H1 (cell line): ENCODE results near the gene BEST1. TPM values are rescaled to one million over a fixed set of nuclear protein-coding genes. Genes with fewer than 3 reads are reported as not detected.
A peak's percentile ranks its signal among the peaks of the same experiment; 100 is the strongest.

Experiments used
- CTCF ChIA-PET: fragments of 300-600 bp; sonication (Branson Sonifier 250); formaldehyde crosslinking; loops from one replicate; lab custom pipeline; 2021; ENCODE audit not compliant: partially characterized antibody; lab: Charles Lee
- POLR2A ChIA-PET: fragments of 300-600 bp; sonication (Branson Sonifier 250); formaldehyde crosslinking; loops from one replicate; lab custom pipeline; 2021; ENCODE audit warnings: inconsistent platforms; ENCODE audit not compliant: partially characterized antibody; lab: Charles Lee
- DNase-seq, 2 experiments: peaks; one replicate each; pipeline versions ENCODE4 v3.0.0 to v3.0.0-alpha.2; 2010 to 2022; ENCODE audit warnings: low spot score in 2 of 2, low read depth in 1 of 2, mixed read lengths in 1 of 2
- FAIRE-seq: peaks from 2 replicates; lab custom pipeline; 2011; peaks lifted over from hg19 to GRCh38; lab: Jason Lieb, UNC
- H2AFZ ChIP-seq: 2 replicates; pipeline ENCODE4 v1.8.1; 2012; ENCODE audit warnings: low read length, inconsistent platforms
- H2AK5ac ChIP-seq: 2 replicates; pipeline ENCODE4 v1.6.1; 2013; ENCODE audit warnings: low read depth, low read length
- H2BK120ac ChIP-seq: replicated peaks from 2 replicates; pipeline ENCODE3; 2013; ENCODE audit warnings: low read depth, low read length, inconsistent platforms
- H2BK12ac ChIP-seq: 2 replicates; pipeline ENCODE4 v1.6.1; 2013; ENCODE audit warnings: low read depth, low read length
- H2BK15ac ChIP-seq: 2 replicates; pipeline ENCODE4 v1.6.1; 2013; ENCODE audit warnings: low read length
- H2BK20ac ChIP-seq: 2 replicates; pipeline ENCODE4 v1.6.1; 2013; ENCODE audit warnings: low read length
- H2BK5ac ChIP-seq: 2 replicates; pipeline ENCODE4 v1.6.1; 2013; ENCODE audit warnings: low read depth, low read length
- H3K14ac ChIP-seq: 2 replicates; pipeline ENCODE4 v1.6.1; 2013; ENCODE audit warnings: inconsistent platforms; ENCODE audit not compliant: insufficient read length
- H3K18ac ChIP-seq: 2 replicates; pipeline ENCODE4 v1.6.1; 2013; ENCODE audit warnings: low read length; ENCODE audit errors: extremely low read depth
- H3K23ac ChIP-seq: 2 replicates; pipeline ENCODE4 v1.6.1; 2013; ENCODE audit warnings: inconsistent platforms; ENCODE audit not compliant: insufficient read length
- H3K23me2 ChIP-seq: 2 replicates; pipeline ENCODE4 v1.6.1; 2013; ENCODE audit warnings: low read depth, low read length
- H3K27ac ChIP-seq: 2 replicates; pipeline ENCODE4 v1.6.1; 2011; ENCODE audit warnings: low read depth, low read length, inconsistent platforms
- H3K27me3 ChIP-seq, 4 experiments: replicated peaks in 1 of 4; 1 replicate in 1 of 4; 2 replicates in 3 of 4; pipeline versions ENCODE4 v1.6.1 to v1.8.1; 2011 to 2013; ENCODE audit warnings: low read length in 3 of 4, mild to moderate bottlenecking in 3 of 4, inconsistent platforms in 2 of 4, mixed read lengths in 2 of 4, moderate library complexity in 1 of 4; ENCODE audit not compliant: control insufficient read depth in 3 of 4, insufficient read depth in 3 of 4; ENCODE audit errors: extremely low read depth in 1 of 4
- H3K36me3 ChIP-seq, 4 experiments: 2 replicates each; pipeline versions ENCODE4 v1.6.1 to v1.8.1; 2011 to 2013; ENCODE audit warnings: mild to moderate bottlenecking in 4 of 4, low read length in 3 of 4, moderate library complexity in 2 of 4, control low read depth in 1 of 4, inconsistent platforms in 1 of 4; ENCODE audit not compliant: insufficient read depth in 4 of 4, control insufficient read depth in 2 of 4
- H3K4ac ChIP-seq: replicated peaks from 2 replicates; pipeline ENCODE3; 2013; ENCODE audit warnings: low read length, low read depth, mixed read lengths, inconsistent platforms; ENCODE audit not compliant: insufficient read length
- H3K4me1 ChIP-seq, 4 experiments: replicated peaks in 1 of 4; 1 replicate in 1 of 4; 2 replicates in 3 of 4; pipeline versions ENCODE4 v1.6.1 to v1.8.1; 2011 to 2013; ENCODE audit warnings: low read length in 3 of 4, inconsistent platforms in 2 of 4, mixed read lengths in 1 of 4; ENCODE audit not compliant: insufficient read depth in 4 of 4, control insufficient read depth in 3 of 4
- H3K4me2 ChIP-seq, 2 experiments: 2 replicates each; pipeline versions ENCODE4 v1.6.1 to v1.8.1; 2011 to 2013; ENCODE audit warnings: low read depth in 2 of 2, low read length in 2 of 2, control low read depth in 1 of 2, inconsistent platforms in 1 of 2, mild to moderate bottlenecking in 1 of 2; ENCODE audit not compliant: insufficient read depth in 1 of 2
- H3K4me3 ChIP-seq, 4 experiments: fragments of 200-600, 300-600 bp in 1 of 4; sonication (generic), shearing (Covaris generic), sonication (Bioruptor Twin) in 1 of 4; 2 replicates each; pipeline versions ENCODE4 v1.5.1 to v1.8.1; 2011 to 2016; ENCODE audit warnings: low read length in 4 of 4, low read depth in 3 of 4, control low read depth in 2 of 4, inconsistent platforms in 2 of 4, mild to moderate bottlenecking in 2 of 4, mixed read lengths in 1 of 4, moderate library complexity in 1 of 4; ENCODE audit not compliant: insufficient read depth in 2 of 4; ENCODE audit errors: extremely low read depth in 1 of 4
- H3K56ac ChIP-seq: replicated peaks from 2 replicates; pipeline ENCODE3; 2013; ENCODE audit warnings: low read depth, mild to moderate bottlenecking, mixed read lengths, low read length, inconsistent platforms; ENCODE audit not compliant: insufficient read length
- H3K79me1 ChIP-seq: 2 replicates; pipeline ENCODE4 v1.6.1; 2013; ENCODE audit warnings: low read depth, low read length, control low read depth
- H3K79me2 ChIP-seq, 2 experiments: 2 replicates each; pipeline versions ENCODE4 v1.6.1 to v1.8.1; 2012 to 2013; ENCODE audit warnings: low read length in 2 of 2, mild to moderate bottlenecking in 2 of 2, inconsistent platforms in 1 of 2; ENCODE audit not compliant: insufficient read depth in 2 of 2, control insufficient read depth in 1 of 2
- H3K9ac ChIP-seq, 4 experiments: replicated peaks in 1 of 4; 1 replicate in 1 of 4; 2 replicates in 3 of 4; pipeline versions ENCODE4 v1.6.1 to v1.8.1; 2011 to 2013; ENCODE audit warnings: low read depth in 3 of 4, low read length in 3 of 4, control low read depth in 2 of 4, mild to moderate bottlenecking in 2 of 4, moderate library complexity in 2 of 4, inconsistent platforms in 1 of 4; ENCODE audit errors: extremely low read depth in 1 of 4
- H3K9me3 ChIP-seq, 2 experiments: 2 replicates each; pipeline versions ENCODE4 v1.6.1 to v1.8.1; 2012 to 2013; ENCODE audit warnings: mild to moderate bottlenecking in 2 of 2, moderate library complexity in 2 of 2, control low read depth in 1 of 2, inconsistent platforms in 1 of 2, low read depth in 1 of 2, low read length in 1 of 2, mixed read lengths in 1 of 2; ENCODE audit not compliant: insufficient read depth in 2 of 2
- H4K20me1 ChIP-seq, 2 experiments: replicated peaks in 1 of 2; 2 replicates each; pipeline versions ENCODE3 to v1.8.1; 2011 to 2013; ENCODE audit warnings: inconsistent platforms in 2 of 2, low read length in 2 of 2, mild to moderate bottlenecking in 1 of 2; ENCODE audit not compliant: insufficient read depth in 2 of 2, control insufficient read depth in 1 of 2
- H4K5ac ChIP-seq: 2 replicates; pipeline ENCODE4 v1.6.1; 2013; ENCODE audit warnings: low read length, low read depth, mixed read lengths, inconsistent platforms; ENCODE audit not compliant: insufficient read length
- H4K8ac ChIP-seq: 2 replicates; pipeline ENCODE4 v1.8.0; 2013; ENCODE audit warnings: mild to moderate bottlenecking, moderate library complexity, low read length, inconsistent platforms; ENCODE audit not compliant: insufficient read depth; ENCODE audit errors: extremely low read depth
- H4K91ac ChIP-seq: replicated peaks from 2 replicates; pipeline ENCODE3; 2013; ENCODE audit warnings: low read length, mixed read lengths, inconsistent platforms; ENCODE audit not compliant: insufficient read length
- ASH2L ChIP-seq: fragments of 200-600, 300-600 bp; sonication (generic); IDR thresholded peaks from one replicate; pipeline ENCODE4 v1.7.1; 2017; ENCODE audit warnings: low read length
- CHD1 ChIP-seq: IDR thresholded peaks from 2 replicates; pipeline ENCODE4 v1.6.1; 2012; ENCODE audit warnings: low read depth, low read length, improper control_type of control experiment
- CTCF ChIP-seq, 3 experiments: IDR thresholded peaks; 1 replicate in 2 of 3; 2 replicates in 1 of 3; pipeline versions ENCODE4 v1.5.1 to v1.6.1; 2011; ENCODE audit warnings: low read length in 3 of 3, mild to moderate bottlenecking in 3 of 3, inconsistent platforms in 2 of 3, low read depth in 1 of 3, moderate library complexity in 1 of 3; ENCODE audit not compliant: insufficient read depth in 1 of 3; ENCODE audit errors: control extremely low read depth in 1 of 3
- KDM4A ChIP-seq: IDR thresholded peaks from one replicate; pipeline ENCODE4 v1.7.1; 2012; ENCODE audit warnings: low read depth, mild to moderate bottlenecking, moderate library complexity, low read length, inconsistent platforms; ENCODE audit not compliant: severe bottlenecking
- POLR2AphosphoS5 ChIP-seq: IDR thresholded peaks from 2 replicates; pipeline ENCODE4 v1.6.1; 2011; ENCODE audit warnings: low read depth, low read length
- RAD21 ChIP-seq, 2 experiments: IDR thresholded peaks in 1 of 2; conservative IDR thresholded peaks in 1 of 2; 2 replicates each; pipeline ENCODE4 v1.6.1; 2011; ENCODE audit warnings: low read depth in 2 of 2, low read length in 2 of 2, improper control_type of control experiment in 1 of 2, inconsistent platforms in 1 of 2, mild to moderate bottlenecking in 1 of 2, moderate library complexity in 1 of 2
- SP4 ChIP-seq: IDR thresholded peaks from 2 replicates; pipeline ENCODE4 v1.6.1; 2012; ENCODE audit warnings: low read length, inconsistent platforms
- SUZ12 ChIP-seq: fragments of 200-600 bp; sonication (generic); IDR thresholded peaks from 2 replicates; pipeline ENCODE4 v1.6.1; 2012; ENCODE audit warnings: mild to moderate bottlenecking, inconsistent platforms, low read length, moderate library complexity, mixed read lengths
- WGBS, 2 experiments: shearing (Covaris generic) in 1 of 2; methylation state at CpG; one replicate each; pipeline versions ENCODE4 v1.1.6 to v1.1.7; 2013 to 2015; ENCODE audit warnings: low lambda C conversion rate in 2 of 2, mixed read lengths in 2 of 2, inconsistent platforms in 1 of 2, low coverage in 1 of 2, missing lambda C conversion rate in 1 of 2; ENCODE audit not compliant: insufficient replicate concordance in 2 of 2, insufficient coverage in 1 of 2, insufficient read length in 1 of 2; ENCODE audit errors: extremely low coverage in 1 of 2, missing lambda C conversion rate in 1 of 2; 5-methylcytosine and 5-hydroxymethylcytosine counted together
- polyA plus RNA-seq, 7 experiments: library from polyadenylated mRNA; depleted of rRNA in 3 of 7; stranded (reverse) in 5 of 7; unstranded in 2 of 7; fragments of >200 nt in 5 of 7; fragments of 200-250 nt in 2 of 7; gene quantifications; 1 replicate in 5 of 7; 2 replicates in 1 of 7; 4 replicates in 1 of 7; pipeline versions ENCODE4 v1.2.1 to v1.2.3, GENCODE V29; 2011 to 2013; ENCODE audit warnings: missing spikeins in 2 of 7, mixed read lengths in 2 of 7
- total RNA-seq: library from RNA; stranded (reverse); fragmentation: NEBNext Ultra II Directional; extraction: Animal tissue kit (Norgen Biotek cat#: 25700); gene quantifications from 2 replicates; pipeline ENCODE4 v1.2.1, GENCODE V29; 2021
- TF ChIP-seq, protein P1 (sequence below): IDR thresholded peaks from 2 replicates; pipeline ENCODE4 v1.6.1; 2012; ENCODE audit warnings: low read length, inconsistent platforms

BEST1 gene
- total and polyA plus RNA-seq, 2 of the 8 experiments (the other 6 are each of a cell fraction or from before 2014, with no cell fraction given): 0.22 to 0.62 TPM

DNA sequence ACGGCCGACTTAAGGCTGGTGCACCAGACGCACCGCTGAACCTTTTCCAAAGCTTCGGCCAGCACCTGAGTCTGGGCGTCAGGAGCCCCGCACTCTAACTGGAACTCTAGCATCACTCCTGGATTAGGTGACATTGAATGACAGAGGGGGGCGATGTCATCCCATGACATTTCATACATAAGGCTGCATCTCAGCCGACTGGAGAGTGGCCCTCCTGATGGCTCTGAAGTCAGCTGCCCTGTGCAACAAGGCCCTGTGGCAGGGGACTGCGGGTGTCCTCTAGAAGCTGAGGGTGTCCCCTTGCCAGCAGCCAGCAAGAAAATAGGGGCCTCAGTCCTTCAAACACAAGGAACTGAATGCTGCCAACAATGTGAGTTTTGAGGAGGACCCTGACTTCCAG is 48.8 kb upstream of the BEST1 start:
- Histone ChIP-seq H3K18ac (no peak overlapping the region), H4K5ac (no peak overlapping the region), H3K36me3 (no peaks in the 10 kb centered on the region), H3K27ac (no peak overlapping the region), H3K9ac (no peak overlapping the region), H4K8ac (no peak overlapping the region), H3K4me1 (peaks cover 0 to 29% (median 11%) of the 10 kb centered on the region in 4 experiments; a peak in 6 of 7 replicates), H3K56ac (no peak overlapping the region), H2BK5ac (no peak overlapping the region), H2BK120ac (no peak overlapping the region), H3K14ac (no peak overlapping the region), H3K23ac (no peak overlapping the region), H3K79me2 (no peaks in the 10 kb centered on the region), H4K20me1 (no peaks in the 10 kb centered on the region), H4K91ac (no peak overlapping the region), H3K9me3 (no peaks in the 10 kb centered on the region), H2BK15ac (no peak overlapping the region), H3K27me3 (no peaks in the 10 kb centered on the region), H3K4me2 (no peak overlapping the region), H3K4ac (no peak overlapping the region), H3K79me1 (no peaks in the 10 kb centered on the region), H2AK5ac (no peak overlapping the region), H2AFZ (no peak overlapping the region), H3K23me2 (no peaks in the 10 kb centered on the region), H2BK12ac (no peak overlapping the region), H3K4me3 (no peak overlapping the region), H2BK20ac (no peak overlapping the region)
- ChIA-PET CTCF (interaction anchor here (0.8 to 23.2 kb wide), 14 partner anchors 9 to 230 kb away, joined by 3 to 658 read pairs (median 50); partner anchors contain the start of genes BEST1 and RAB3IL1), POLR2A (interaction anchor here (1.0 to 15.5 kb wide), 5 partner anchors 16 to 207 kb away, joined by 3 to 137 read pairs (median 3); partner anchors contain the start of genes BEST1 and RAB3IL1)
- FAIRE-seq (no peak), DNase-seq (no peak)
- 88% methylated on average over 8 of the region's 10 CpGs; no CpG with 5 or more reads in 1 of the 2 experiments for WGBS, 2 experiments
- TF ChIP-seq SUZ12 (no peak), CTCF (IDR thresholded peaks at IDR 0.05; ENCODE audit: control extremely low read depth in 1 of 3, insufficient read depth in 1 of 3, low read depth in 1 of 3, low read length in 3 of 3) (0 out of 4 replicates have a peak, but pooled peaks of 1 of the 3 experiments have one; percentile 8), CHD1 (no peak), SP4 (no peak), ASH2L (no peak), POLR2AphosphoS5 (no peak), KDM4A (no peak), RAD21 (IDR thresholded peaks at IDR 0.05 in 1 of 2, conservative IDR thresholded peaks at IDR 0.05 in 1 of 2; ENCODE audit: low read depth in 2 of 2, low read length in 2 of 2) (peak; percentile 21 to 43)
- TF ChIP-seq, protein P1, sequence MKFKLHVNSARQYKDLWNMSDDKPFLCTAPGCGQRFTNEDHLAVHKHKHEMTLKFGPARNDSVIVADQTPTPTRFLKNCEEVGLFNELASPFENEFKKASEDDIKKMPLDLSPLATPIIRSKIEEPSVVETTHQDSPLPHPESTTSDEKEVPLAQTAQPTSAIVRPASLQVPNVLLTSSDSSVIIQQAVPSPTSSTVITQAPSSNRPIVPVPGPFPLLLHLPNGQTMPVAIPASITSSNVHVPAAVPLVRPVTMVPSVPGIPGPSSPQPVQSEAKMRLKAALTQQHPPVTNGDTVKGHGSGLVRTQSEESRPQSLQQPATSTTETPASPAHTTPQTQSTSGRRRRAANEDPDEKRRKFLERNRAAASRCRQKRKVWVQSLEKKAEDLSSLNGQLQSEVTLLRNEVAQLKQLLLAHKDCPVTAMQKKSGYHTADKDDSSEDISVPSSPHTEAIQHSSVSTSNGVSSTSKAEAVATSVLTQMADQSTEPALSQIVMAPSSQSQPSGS: no peak
